H9 (cell line): ENCODE results near the gene SUFU. TPM values are rescaled to one million over a fixed set of nuclear protein-coding genes. Genes with fewer than 3 reads are reported as not detected.

Source experiments
- DNase-seq: peaks from one replicate; pipeline ENCODE4 v3.0.0-alpha.2; 2017
- H2AFZ ChIP-seq: one replicate; pipeline ENCODE4 v1.6.1; 2013; ENCODE audit warnings: mild to moderate bottlenecking, low read length, control low read depth, moderate library complexity
- H2AK5ac ChIP-seq: 2 replicates; pipeline ENCODE4 v1.6.1; 2013; ENCODE audit warnings: low read length, control low read depth, mixed read lengths; ENCODE audit not compliant: insufficient read length
- H2BK120ac ChIP-seq: one replicate; pipeline ENCODE4 v1.6.1; 2013; ENCODE audit warnings: low read depth, mild to moderate bottlenecking, low read length, control low read depth, inconsistent platforms; ENCODE audit not compliant: poor library complexity, severe bottlenecking
- H2BK12ac ChIP-seq: 2 replicates; pipeline ENCODE4 v1.6.1; 2013; ENCODE audit warnings: low read length, control low read depth, mixed read lengths, low read depth; ENCODE audit not compliant: insufficient read length
- H2BK15ac ChIP-seq: 2 replicates; pipeline ENCODE4 v1.6.1; 2013; ENCODE audit warnings: low read depth, low read length, control low read depth
- H2BK20ac ChIP-seq: one replicate; pipeline ENCODE4 v1.6.1; 2013; ENCODE audit warnings: low read depth, mild to moderate bottlenecking, low read length, control low read depth, inconsistent platforms; ENCODE audit not compliant: poor library complexity, severe bottlenecking
- H2BK5ac ChIP-seq: 2 replicates; pipeline ENCODE4 v1.6.1; 2013; ENCODE audit warnings: low read length, control low read depth, mixed read lengths; ENCODE audit not compliant: insufficient read length
- H3K14ac ChIP-seq: 2 replicates; pipeline ENCODE4 v1.6.1; 2013; ENCODE audit warnings: low read length, control low read depth; ENCODE audit not compliant: insufficient read depth
- H3K18ac ChIP-seq: 2 replicates; pipeline ENCODE4 v1.6.1; 2013; ENCODE audit warnings: low read depth, mild to moderate bottlenecking, mixed read lengths, low read length, control low read depth; ENCODE audit not compliant: insufficient read length
- H3K23ac ChIP-seq: 2 replicates; pipeline ENCODE4 v1.6.1; 2013; ENCODE audit warnings: low read length, control low read depth, mixed read lengths, low read depth; ENCODE audit not compliant: insufficient read length
- H3K23me2 ChIP-seq: 2 replicates; pipeline ENCODE4 v1.6.1; 2013; ENCODE audit warnings: low read depth, mild to moderate bottlenecking, mixed read lengths, low read length, control low read depth; ENCODE audit not compliant: insufficient read length, poor library complexity, severe bottlenecking
- H3K27ac ChIP-seq: 2 replicates; pipeline ENCODE4 v1.5.1; 2013; ENCODE audit warnings: low read length, control low read depth, mixed read lengths, low read depth; ENCODE audit not compliant: insufficient read length
- H3K27me3 ChIP-seq: 2 replicates; pipeline ENCODE4 v1.6.1; 2013; ENCODE audit warnings: low read length, control low read depth, inconsistent platforms; ENCODE audit not compliant: insufficient read depth
- H3K4ac ChIP-seq: 2 replicates; pipeline ENCODE4 v1.6.1; 2013; ENCODE audit warnings: low read depth, mild to moderate bottlenecking, control low read depth, inconsistent platforms, low read length, moderate library complexity
- H3K4me1 ChIP-seq: 2 replicates; pipeline ENCODE4 v1.6.1; 2013; ENCODE audit warnings: low read length, control low read depth, inconsistent platforms; ENCODE audit not compliant: insufficient read depth
- H3K4me2 ChIP-seq: 2 replicates; pipeline ENCODE4 v1.6.1; 2013; ENCODE audit warnings: low read length, control low read depth, mixed read lengths; ENCODE audit not compliant: insufficient read length, insufficient read depth
- H3K56ac ChIP-seq: 2 replicates; pipeline ENCODE4 v1.6.1; 2013; ENCODE audit warnings: low read depth, mild to moderate bottlenecking, mixed read lengths, low read length, control low read depth; ENCODE audit not compliant: insufficient read length
- H3K79me1 ChIP-seq: 2 replicates; pipeline ENCODE4 v1.6.1; 2013; ENCODE audit warnings: low read depth, mild to moderate bottlenecking, moderate library complexity, low read length, control low read depth, inconsistent platforms; ENCODE audit not compliant: insufficient read depth, poor library complexity, severe bottlenecking
- H3K79me2 ChIP-seq: 2 replicates; pipeline ENCODE4 v1.6.1; 2013; ENCODE audit warnings: low read length, control low read depth, inconsistent platforms; ENCODE audit not compliant: insufficient read depth
- H3K9ac ChIP-seq: 2 replicates; pipeline ENCODE4 v1.6.1; 2013; ENCODE audit warnings: low read length, control low read depth, mixed read lengths; ENCODE audit not compliant: insufficient read length; ENCODE audit errors: extremely low read depth
- H3K9me3 ChIP-seq: one replicate; pipeline ENCODE4 v1.6.1; 2013; ENCODE audit warnings: low read depth, low read length, inconsistent platforms; ENCODE audit not compliant: control insufficient read depth
- H3T11ph ChIP-seq: one replicate; pipeline ENCODE4 v1.6.1; 2013; ENCODE audit warnings: mild to moderate bottlenecking, low read length, control low read depth, inconsistent platforms
- H4K20me1 ChIP-seq: one replicate; pipeline ENCODE4 v1.6.1; 2013; ENCODE audit not compliant: control insufficient read depth, insufficient read length, insufficient read depth
- H4K5ac ChIP-seq: 2 replicates; pipeline ENCODE4 v1.6.1; 2013; ENCODE audit warnings: low read depth, mild to moderate bottlenecking, mixed read lengths, low read length, control low read depth; ENCODE audit not compliant: insufficient read length
- H4K8ac ChIP-seq: replicated peaks from 2 replicates; pipeline ENCODE4 v1.6.1; 2013; ENCODE audit warnings: low read length, control low read depth, mixed read lengths, low read depth; ENCODE audit not compliant: insufficient read length
- H4K91ac ChIP-seq: 2 replicates; pipeline ENCODE4 v1.6.1; 2013; ENCODE audit warnings: low read depth, mild to moderate bottlenecking, moderate library complexity, mixed read lengths, low read length, control low read depth; ENCODE audit not compliant: insufficient read length
- H3K27ac Mint-ChIP-seq, 3 experiments: 2 replicates in 2 of 3; 3 replicates in 1 of 3; pipeline ENCODE4 v1.8.0; 2020 to 2021; ENCODE audit warnings: mixed read lengths in 3 of 3, mild to moderate bottlenecking in 1 of 3, moderate library complexity in 1 of 3
- H3K27me3 Mint-ChIP-seq: 2 replicates; pipeline ENCODE4 v1.8.0; 2021; ENCODE audit warnings: low read depth, mild to moderate bottlenecking, moderate library complexity, mixed read lengths
- H3K36me3 Mint-ChIP-seq, 3 experiments: 2 replicates in 2 of 3; 3 replicates in 1 of 3; pipeline ENCODE4 v1.8.0; 2020 to 2021; ENCODE audit warnings: low read depth in 3 of 3, mixed read lengths in 3 of 3; ENCODE audit not compliant: insufficient read depth in 1 of 3
- H3K4me1 Mint-ChIP-seq, 2 experiments: 2 replicates each; pipeline ENCODE4 v1.8.0; 2020; ENCODE audit warnings: mixed read lengths in 2 of 2
- H3K4me3 Mint-ChIP-seq, 2 experiments: 2 replicates in 1 of 2; 3 replicates in 1 of 2; pipeline ENCODE4 v1.8.0; 2020 to 2021; ENCODE audit warnings: mild to moderate bottlenecking in 2 of 2, mixed read lengths in 2 of 2, moderate library complexity in 1 of 2
- H3K9me3 Mint-ChIP-seq, 2 experiments: 2 replicates in 1 of 2; 3 replicates in 1 of 2; pipeline ENCODE4 v1.8.0; 2020; ENCODE audit warnings: mild to moderate bottlenecking in 2 of 2, mixed read lengths in 2 of 2, moderate library complexity in 1 of 2
- CTCF ChIP-seq: fragments of 200-600 bp; sonication (generic); conservative IDR thresholded peaks from 3 replicates; pipeline ENCODE4 v1.8.0; 2021; ENCODE audit warnings: antibody characterized with exemption, mild to moderate bottlenecking
- WGBS: extraction: QIAGEN DNeasy Blood & Tissue Kit; methylation state at CpG from one replicate; pipeline ENCODE4 v1.1.7; 2013; ENCODE audit warnings: missing lambda C conversion rate, low lambda C conversion rate, mixed read lengths; ENCODE audit not compliant: insufficient read length; ENCODE audit errors: extremely low coverage; 5-methylcytosine and 5-hydroxymethylcytosine counted together
- total RNA-seq: library from RNA; stranded (reverse); gene quantifications from 2 replicates; pipeline ENCODE4 v1.2.1, GENCODE V29; 2021

Gene SUFU
- total RNA-seq, 1 experiment from 2014 or later, result 9.5 TPM

GRCh38 chr10:102519246-102519825 lies 15.6 kb downstream of the SUFU start:
- H2BK5ac ChIP-seq, result no peak overlapping the region
- no peaks in the 10 kb centered on the region for H3K9me3 ChIP-seq
- H3K14ac ChIP-seq, result no peak overlapping the region
- DNase-seq, result no peak
- H3K79me1 ChIP-seq, result no peaks in the 10 kb centered on the region
- no peak overlapping the region for H3K4ac ChIP-seq
- H3K23ac ChIP-seq, result no peak overlapping the region
- H4K5ac ChIP-seq, result no peak overlapping the region
- Mint-ChIP-seq H3K9me3 (no peaks in the 10 kb centered on the region), H3K4me3 (no peak overlapping the region), H3K4me1 (peaks cover 0 to 8% of the 10 kb centered on the region in 2 experiments; a peak in 2 of 4 replicates), H3K27me3 (no peaks in the 10 kb centered on the region), H3K27ac (no peak overlapping the region), H3K36me3 (peaks cover 1 to 13% (median 4%) of the 10 kb centered on the region in 3 experiments; a peak in 3 of 7 replicates)
- no peak overlapping the region for H2AK5ac ChIP-seq
- no peak overlapping the region for H2BK15ac ChIP-seq
- H4K91ac ChIP-seq, result no peak overlapping the region
- no peak overlapping the region for H3K18ac ChIP-seq
- no peak overlapping the region for H3K56ac ChIP-seq
- H3T11ph ChIP-seq, result no peak overlapping the region
- H3K79me2 ChIP-seq, result no peaks in the 10 kb centered on the region
- no peak overlapping the region for H3K9ac ChIP-seq
- no peak overlapping the region for H2BK12ac ChIP-seq
- H3K27ac ChIP-seq, result no peak overlapping the region
- H2BK20ac ChIP-seq, result no peak overlapping the region
- H2BK120ac ChIP-seq, result no peak overlapping the region
- WGBS, result no CpG with 5 or more reads among the region's 12 CpGs
- no peaks in the 10 kb centered on the region for H3K23me2 ChIP-seq
- no peak overlapping the region for H2AFZ ChIP-seq
- H4K8ac ChIP-seq, result no peak overlapping the region
- H3K4me2 ChIP-seq, result no peak overlapping the region
- no peaks in the 10 kb centered on the region for H3K4me1 ChIP-seq
- TF ChIP-seq CTCF, result no peak
- no peaks in the 10 kb centered on the region for H3K27me3 ChIP-seq
- no peaks in the 10 kb centered on the region for H4K20me1 ChIP-seq
